ENCODE measurements around the gene CCDC159. TPM values are rescaled to one million over a fixed set of nuclear protein-coding genes. Genes with fewer than 3 reads are reported as not detected.

The CCDC159 gene
- total and polyA plus RNA-seq, 2 of the 4 experiments (the other 2 are of a cell fraction), result 4.7 to 14.0 TPM

GRCh38 chr19:11384778-11385129, 38.4 kb downstream of the CCDC159 start:
- Histone ChIP-seq H3K79me1 (ENCODE audit: low read depth in 1 of 2, low read length in 2 of 2) (peaks cover 8 to 12% of the 10 kb centered on the region in 2 experiments), H4K8ac (ENCODE audit: low read depth in 2 of 2, low read length in 2 of 2) (no peak overlapping the region), H2BK15ac (ENCODE audit: low read depth, low read length) (no peak overlapping the region), H4K91ac (ENCODE audit: insufficient read depth, low read depth, low read length) (no peak overlapping the region), H2AK9ac (replicated peaks; ENCODE audit: low read depth, low read length, poor library complexity) (no peak overlapping the region), H3K9me1 (ENCODE audit: insufficient read depth, low read length) (peaks cover 12% of the 10 kb centered on the region), H3K4ac (ENCODE audit: low read depth, low read length) (no peak overlapping the region), H3K9ac (ENCODE audit: low read depth, low read length) (no peak overlapping the region), H4K5ac (ENCODE audit: low read depth, low read length) (no peak overlapping the region), H3K56ac (ENCODE audit: extremely low read depth, insufficient read depth, low read length) (no peak overlapping the region), H3K4me3 (ENCODE audit: insufficient read depth, low read depth, low read length) (no peak overlapping the region), H3K18ac (ENCODE audit: low read depth, low read length) (no peak overlapping the region), H3K4me1 (ENCODE audit: control insufficient read depth, insufficient read depth, low read length) (peaks cover 4% of the 10 kb centered on the region; the same call in 1 of the 2 replicates), H2BK20ac (ENCODE audit: low read depth, low read length) (no peak overlapping the region), H4K20me1 (ENCODE audit: insufficient read depth, low read length) (no peaks in the 10 kb centered on the region), H3K36me3 (ENCODE audit: control insufficient read depth, insufficient read depth, low read length) (no peaks in the 10 kb centered on the region), H3K4me2 (ENCODE audit: low read depth, low read length) (no peak overlapping the region), H3K23ac (ENCODE audit: low read depth, low read length) (no peak overlapping the region), H3K9me3 (ENCODE audit: control insufficient read depth, insufficient read depth, low read length) (no peaks in the 10 kb centered on the region), H2BK5ac (ENCODE audit: low read depth, low read length, poor library complexity, severe bottlenecking) (no peak overlapping the region), H2AFZ (replicated peaks; ENCODE audit: low read length, poor library complexity) (no peak overlapping the region), H3K14ac (replicated peaks; ENCODE audit: low read depth, low read length) (no peak overlapping the region), H2BK120ac (ENCODE audit: low read depth, low read length) (no peak overlapping the region), H3K27me3 (ENCODE audit: control insufficient read depth, insufficient read depth, low read length) (no peaks in the 10 kb centered on the region; the same call in 1 of the 2 replicates), H3K27ac (ENCODE audit: insufficient read depth, low read length) (no peak overlapping the region), H2AK5ac (ENCODE audit: low read depth, low read length) (no peak overlapping the region)
- ATAC-seq (ENCODE audit: low read depth), result no peak
- no peak for TF ChIP-seq CHD1 (IDR thresholded peaks at IDR 0.05; ENCODE audit: low read depth, low read length)
- TF ChIP-seq RFX5 (IDR thresholded peaks at IDR 0.05; ENCODE audit: low read depth, low read length), result no peak
- no peak for TF ChIP-seq ELK1 (IDR thresholded peaks at IDR 0.05; ENCODE audit: borderline replicate concordance, low read depth, low read length)
- in situ Hi-C loops (cut with MboI; ENCODE audit: low sequenced_read_pairs) (no loop called here), intact Hi-C loops (cut with micrococcal nuclease) (loop anchor here (5.0 kb wide), 1 partner anchor 38 kb away; no protein-coding TSS in a partner anchor), dilution Hi-C loops (cut with HindIII; ENCODE audit: low sequenced_read_pairs, unreplicated experiment) (no loop called here)
- no TSS peak for BruUV-seq (replicated peaks)
- no CpG with 5 or more reads among the region's 5 CpGs for WGBS, 2 experiments (ENCODE audit: extremely low coverage in 2 of 2, insufficient read length in 1 of 2)
- ChIA-PET POLR2A (ENCODE audit: unreplicated experiment) (no interaction called here), CTCF (no interaction called here)
- DNase-seq, result no peak

Measured in IMR-90 (cell line).